ENCODE measurements around the gene LHX4.

Gene LHX4

GRCh38 chr1:180183426-180183825, 46.6 kb upstream of the LHX4 start:
- TF ChIP-seq RAD21 (IDR thresholded peaks at IDR 0.05; ENCODE audit: low read depth) (no peak), REST (IDR thresholded peaks at IDR 0.05; ENCODE audit: low read depth) (no peak), NFIC (IDR thresholded peaks at IDR 0.05) (no peak), TAF1 (IDR thresholded peaks at IDR 0.05; ENCODE audit: low read depth) (no peak), FOXM1 (IDR thresholded peaks at IDR 0.05; ENCODE audit: borderline replicate concordance, low read depth) (no peak), YY1 (IDR thresholded peaks at IDR 0.05; ENCODE audit: low read depth) (no peak), TEAD4 (IDR thresholded peaks at IDR 0.05) (no peak), TCF12 (IDR thresholded peaks at IDR 0.05; ENCODE audit: low read depth) (no peak), CREB1 (IDR thresholded peaks at IDR 0.05; ENCODE audit: low read depth) (no peak), ZBTB7A (IDR thresholded peaks at IDR 0.05; ENCODE audit: low read depth) (no peak), EGR1 (IDR thresholded peaks at IDR 0.05) (no peak), USF1 (IDR thresholded peaks at IDR 0.05) (no peak), MAX (IDR thresholded peaks at IDR 0.05) (no peak), CEBPB (IDR thresholded peaks at IDR 0.05) (no peak), EP300 (IDR thresholded peaks at IDR 0.05; ENCODE audit: borderline replicate concordance) (no peak)

GRCh38 chr1:180184041-180184440, 46.0 kb upstream of the LHX4 start:
- TF ChIP-seq TEAD4 (IDR thresholded peaks at IDR 0.05) (no peak), CREB1 (IDR thresholded peaks at IDR 0.05; ENCODE audit: low read depth) (no peak), MAX (IDR thresholded peaks at IDR 0.05) (no peak), REST (IDR thresholded peaks at IDR 0.05; ENCODE audit: low read depth) (no peak), CEBPB (IDR thresholded peaks at IDR 0.05) (no peak), YY1 (IDR thresholded peaks at IDR 0.05; ENCODE audit: low read depth) (no peak), ZBTB7A (IDR thresholded peaks at IDR 0.05; ENCODE audit: low read depth) (no peak), RAD21 (IDR thresholded peaks at IDR 0.05; ENCODE audit: low read depth) (no peak), USF1 (IDR thresholded peaks at IDR 0.05) (no peak), FOXM1 (IDR thresholded peaks at IDR 0.05; ENCODE audit: borderline replicate concordance, low read depth) (no peak), NFIC (IDR thresholded peaks at IDR 0.05) (no peak), EGR1 (IDR thresholded peaks at IDR 0.05) (no peak), TCF12 (IDR thresholded peaks at IDR 0.05; ENCODE audit: low read depth) (no peak), EP300 (IDR thresholded peaks at IDR 0.05; ENCODE audit: borderline replicate concordance) (no peak), TAF1 (IDR thresholded peaks at IDR 0.05; ENCODE audit: low read depth) (no peak)

- TF ChIP-seq EGR1 (IDR thresholded peaks at IDR 0.05) (no peak), REST (IDR thresholded peaks at IDR 0.05; ENCODE audit: low read depth) (no peak), ZBTB7A (IDR thresholded peaks at IDR 0.05; ENCODE audit: low read depth) (no peak), MAX (IDR thresholded peaks at IDR 0.05) (no peak), TAF1 (IDR thresholded peaks at IDR 0.05; ENCODE audit: low read depth) (no peak), YY1 (IDR thresholded peaks at IDR 0.05; ENCODE audit: low read depth) (no peak), TCF12 (IDR thresholded peaks at IDR 0.05; ENCODE audit: low read depth) (no peak), CREB1 (IDR thresholded peaks at IDR 0.05; ENCODE audit: low read depth) (no peak), NFIC (IDR thresholded peaks at IDR 0.05) (no peak)
Measured at GRCh38 chr1:180185281-180185680, 44.8 kb upstream of the LHX4 start.

- TF ChIP-seq YY1 (IDR thresholded peaks at IDR 0.05; ENCODE audit: low read depth) (no peak), MAX (IDR thresholded peaks at IDR 0.05) (no peak), TEAD4 (IDR thresholded peaks at IDR 0.05) (no peak), RAD21 (IDR thresholded peaks at IDR 0.05; ENCODE audit: low read depth) (no peak), TCF12 (IDR thresholded peaks at IDR 0.05; ENCODE audit: low read depth) (no peak), REST (IDR thresholded peaks at IDR 0.05; ENCODE audit: low read depth) (no peak), NFIC (IDR thresholded peaks at IDR 0.05) (no peak), CEBPB (IDR thresholded peaks at IDR 0.05) (no peak), EP300 (IDR thresholded peaks at IDR 0.05; ENCODE audit: borderline replicate concordance) (no peak), TAF1 (IDR thresholded peaks at IDR 0.05; ENCODE audit: low read depth) (no peak), FOXM1 (IDR thresholded peaks at IDR 0.05; ENCODE audit: borderline replicate concordance, low read depth) (no peak), ZBTB7A (IDR thresholded peaks at IDR 0.05; ENCODE audit: low read depth) (no peak), USF1 (IDR thresholded peaks at IDR 0.05) (no peak), CREB1 (IDR thresholded peaks at IDR 0.05; ENCODE audit: low read depth) (no peak), EGR1 (IDR thresholded peaks at IDR 0.05) (no peak)
Measured at GRCh38 chr1:180185971-180186645, 44.0 kb upstream of the LHX4 start.

All from Ishikawa (cell line).